ENCODE results near the gene TNRC18. TPM values are rescaled to one million over a fixed set of nuclear protein-coding genes. Genes with fewer than 3 reads are reported as not detected.
A peak's percentile ranks its signal among the peaks of the same experiment; 100 is the strongest.

TNRC18 gene
- total RNA-seq, 1 experiment from 2014 or later: 37.7 TPM

DNA sequence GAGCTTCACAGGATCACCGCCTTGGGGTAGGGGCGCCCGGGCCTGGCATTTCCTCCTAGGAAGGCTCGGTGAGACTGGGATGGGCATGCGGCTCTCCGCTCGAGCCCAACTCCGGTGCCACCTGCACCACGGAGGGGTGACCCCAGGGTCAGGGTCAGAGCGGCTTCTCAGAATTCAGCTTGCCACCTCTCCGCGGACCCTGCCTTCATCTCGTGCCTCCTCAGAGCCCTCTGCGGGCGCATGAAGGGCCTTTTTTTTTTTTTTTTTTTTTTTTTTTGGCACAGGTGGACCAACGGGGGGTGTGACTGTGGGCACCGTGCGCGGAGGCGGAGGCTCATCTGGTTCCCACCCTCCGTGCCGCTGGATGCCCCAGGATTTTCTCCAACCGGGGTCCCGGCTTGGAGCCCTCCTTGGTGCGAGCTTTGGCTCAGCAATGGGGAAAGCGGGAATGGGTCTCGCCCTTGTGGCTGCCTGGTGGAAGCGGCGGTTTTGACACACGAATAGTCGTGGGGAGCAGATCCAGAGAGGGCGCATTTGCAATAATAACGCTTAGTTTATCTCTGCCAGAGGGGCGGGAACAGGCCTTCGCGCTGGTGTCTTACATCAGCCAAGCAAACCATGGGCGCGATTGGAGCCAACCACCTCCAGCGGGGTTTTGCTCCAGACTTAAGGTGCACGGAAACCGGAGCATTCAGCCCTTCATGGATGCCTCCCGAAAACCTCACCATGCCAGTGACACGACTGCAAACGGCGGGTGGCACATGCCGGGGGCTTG lies 5.0 kb upstream of the TNRC18 start:
- peak; percentile 85 for DNase-seq (ENCODE audit: low read depth)

DNA sequence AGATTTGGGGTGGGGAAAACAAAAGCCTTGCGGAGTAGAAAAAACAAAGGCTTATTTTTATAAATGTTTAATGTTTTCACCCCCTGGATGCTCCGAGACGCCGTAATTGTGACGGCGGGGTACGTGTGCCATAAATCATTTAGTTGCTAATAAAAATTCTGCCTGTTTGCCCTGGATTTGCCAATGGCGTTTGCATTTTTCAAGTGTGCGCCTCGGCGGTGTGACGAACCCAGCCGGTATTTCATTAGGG lies 2.5 kb upstream of the TNRC18 start:
- peak; percentile 75 for DNase-seq (ENCODE audit: low read depth)

- peak; percentile 92 for DNase-seq (ENCODE audit: low read depth)
These were observed 2.0 kb upstream of the TNRC18 start for GRCh38 chr7:5425507-5426225.

DNA sequence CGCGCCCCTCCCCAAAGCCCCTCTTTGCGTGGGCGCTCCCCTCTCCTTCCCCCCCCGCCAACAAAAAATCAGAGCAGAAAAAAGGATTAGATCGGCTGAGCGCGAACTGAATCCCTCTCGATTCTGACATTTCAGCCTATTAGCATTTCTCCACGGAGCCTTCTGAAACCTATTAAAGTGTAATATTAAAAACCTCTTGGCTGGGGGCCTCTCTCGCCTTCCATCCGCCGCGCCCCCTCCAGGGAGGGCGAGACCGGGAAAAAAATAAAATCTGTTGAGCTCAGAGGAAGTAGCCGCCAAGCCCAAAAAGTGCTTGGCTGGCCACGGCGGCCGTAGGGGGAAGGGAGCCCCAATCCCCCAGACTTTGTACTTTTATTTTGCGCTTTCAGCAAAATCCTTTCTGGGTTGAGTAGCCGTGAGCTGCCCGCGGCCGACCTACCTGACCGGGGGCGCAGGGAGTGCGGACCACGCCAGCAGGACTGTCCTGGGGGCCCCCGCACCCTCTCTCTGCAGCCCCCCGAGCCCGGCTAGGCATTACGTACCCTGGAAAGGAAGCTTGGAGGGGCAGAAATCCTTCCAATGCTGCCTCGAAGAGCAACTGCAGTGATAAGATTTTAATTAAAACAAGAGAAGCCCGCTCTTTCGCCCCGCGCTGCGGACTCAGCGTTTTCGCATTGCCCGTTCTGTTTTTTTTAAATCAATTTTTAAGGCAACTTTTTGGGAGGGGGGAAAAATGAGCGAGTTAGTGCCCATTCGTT lies 1.3 kb upstream of the TNRC18 start:
- peak; percentile 61 for DNase-seq (ENCODE audit: low read depth)

DNA sequence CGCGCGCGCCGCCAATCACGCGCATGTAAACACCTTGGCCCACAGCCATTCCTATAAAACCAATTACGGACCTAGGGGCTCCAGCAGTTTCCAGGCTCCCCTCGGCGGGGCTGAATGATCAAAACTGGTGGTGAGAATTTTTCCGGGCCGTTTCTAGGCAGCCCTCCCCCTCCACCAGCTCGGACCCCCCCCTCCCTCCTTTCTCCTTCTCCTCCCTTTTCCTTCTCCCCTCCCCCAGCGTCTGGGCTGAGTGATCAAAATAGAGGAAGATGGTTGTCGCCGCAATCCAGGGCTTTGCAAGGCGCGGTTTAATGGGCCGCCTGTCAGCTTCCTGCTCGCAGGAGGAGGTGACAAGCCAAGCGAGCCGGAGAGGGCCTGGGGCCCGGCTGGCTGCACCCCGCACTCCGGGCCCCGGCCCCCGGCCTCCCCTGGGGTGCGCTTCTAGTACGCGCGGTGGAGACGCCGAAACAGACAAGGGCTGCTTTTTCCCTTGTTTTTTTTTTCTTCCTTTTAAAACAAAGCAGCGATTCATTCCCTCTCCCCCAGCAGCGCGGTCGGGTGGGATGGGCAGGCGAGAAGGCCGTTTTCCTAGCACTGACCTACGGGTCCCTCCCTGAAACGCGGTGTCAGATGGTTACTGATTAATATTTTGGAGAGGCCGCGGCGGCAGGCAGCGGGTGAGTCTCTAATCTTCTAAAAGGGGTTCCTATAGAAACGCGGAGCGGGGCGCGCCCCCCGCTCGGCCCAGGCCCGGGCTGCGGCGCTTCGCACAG lies 528 bp upstream of the TNRC18 start:
- peak; percentile 100 for DNase-seq (ENCODE audit: low read depth)

GRCh38 chr7:5422396-5423305 lies 983 bp downstream of the TNRC18 start:
- DNase-seq (ENCODE audit: low read depth): peak; percentile 60

GRCh38 chr7:5421714-5422395 lies 1.8 kb downstream of the TNRC18 start:
- peak; percentile 87 for DNase-seq (ENCODE audit: low read depth)

GRCh38 chr7:5420881-5421713 lies 2.5 kb downstream of the TNRC18 start:
- peak; percentile 34 for DNase-seq (ENCODE audit: low read depth)

DNA sequence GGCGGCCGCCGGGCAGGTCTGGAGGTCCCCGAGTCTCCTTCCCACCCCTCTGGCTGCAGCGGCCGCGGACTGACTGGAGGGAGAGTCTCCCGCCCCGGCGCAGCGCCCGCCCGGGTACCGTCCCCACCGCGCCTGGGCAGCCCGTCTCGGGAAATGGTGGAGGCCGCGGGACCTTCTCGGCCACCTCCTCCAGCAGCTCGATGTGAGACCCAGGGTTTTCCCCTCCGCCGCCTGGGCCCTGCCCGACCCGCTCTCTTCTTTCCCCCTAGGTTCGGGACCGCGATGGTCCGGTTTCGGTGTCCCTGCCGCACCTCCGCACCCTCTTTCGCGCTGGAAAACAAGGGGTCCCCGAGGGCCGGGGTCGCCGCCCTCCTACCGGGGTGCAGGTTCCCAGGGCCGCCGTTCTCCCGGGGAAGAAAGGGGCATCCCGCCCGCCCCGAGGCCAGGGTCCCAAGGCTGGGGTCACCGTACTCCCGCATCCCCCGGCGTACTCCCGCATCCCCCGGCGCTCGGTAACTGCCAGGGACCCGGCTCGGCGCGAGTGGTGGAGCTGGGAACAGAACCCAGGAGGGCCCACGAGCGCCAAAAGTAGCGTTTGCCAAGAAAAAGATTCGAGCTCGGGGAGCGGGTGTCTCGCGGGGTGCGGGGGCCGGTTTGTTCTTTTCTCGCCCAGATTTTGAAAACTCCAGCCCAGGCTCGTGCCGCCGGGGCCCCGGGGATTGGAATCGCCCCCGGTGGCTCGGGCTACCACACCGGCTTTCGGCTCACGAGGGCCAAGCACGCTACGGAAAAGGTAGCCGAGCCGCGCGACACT lies 3.4 kb downstream of the TNRC18 start:
- DNase-seq (ENCODE audit: low read depth): peak; percentile 24

DNA sequence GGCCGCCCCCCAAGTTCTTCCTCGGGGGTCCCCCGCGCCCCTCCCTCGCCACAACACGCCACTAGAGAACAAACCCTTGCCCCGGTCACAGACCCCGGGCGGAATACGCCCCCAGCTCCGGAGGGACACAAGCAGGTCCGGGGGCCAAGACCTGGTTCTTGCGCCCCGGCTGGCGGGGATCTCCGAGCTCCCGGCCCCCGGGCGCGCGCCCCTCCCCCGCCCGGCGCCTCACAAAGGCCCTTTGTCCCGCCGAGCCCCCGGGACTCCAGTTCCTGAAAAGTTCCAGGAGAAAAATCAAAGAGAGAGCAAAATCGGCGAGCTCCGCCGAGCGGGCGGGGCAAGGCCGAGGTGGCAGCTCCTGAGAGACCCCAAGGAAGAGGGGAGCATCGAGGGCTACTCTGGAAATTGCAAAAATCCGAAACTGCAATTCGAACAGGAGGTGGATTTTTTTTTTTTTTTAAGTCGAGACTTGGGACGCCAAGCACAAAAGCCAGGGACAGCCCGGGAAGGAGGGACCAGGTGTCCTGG lies 4.0 kb downstream of the TNRC18 start:
- DNase-seq (ENCODE audit: low read depth): peak; percentile 33

DNA sequence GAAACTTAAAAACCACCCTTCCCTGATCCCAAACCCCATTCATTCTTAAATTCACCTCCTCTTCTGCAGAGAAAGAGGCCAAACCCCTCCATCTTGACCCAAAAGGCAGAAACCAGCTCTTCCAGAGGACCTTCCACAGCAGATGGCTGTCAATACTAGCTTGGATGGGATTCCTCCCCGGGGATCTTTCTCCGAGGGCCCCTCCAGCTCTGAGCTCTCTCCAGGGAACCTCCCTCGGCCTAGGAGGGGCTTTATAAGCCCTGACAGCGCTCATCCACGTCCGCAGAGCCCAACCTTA lies 5.4 kb downstream of the TNRC18 start:
- no peak for DNase-seq (ENCODE audit: low read depth)

- DNase-seq (ENCODE audit: low read depth): peak; percentile 68
These were observed 6.2 kb downstream of the TNRC18 start for GRCh38 chr7:5417106-5418071.

GRCh38 chr7:5414916-5415315 lies 8.7 kb downstream of the TNRC18 start:
- no peak for DNase-seq (ENCODE audit: low read depth)

- DNase-seq (ENCODE audit: low read depth): no peak
These were observed 10.2 kb downstream of the TNRC18 start for GRCh38 chr7:5413449-5413786.

- peak; percentile 74 for DNase-seq (ENCODE audit: low read depth)
These were observed 14.9 kb downstream of the TNRC18 start for GRCh38 chr7:5408777-5409176.

- no peak for DNase-seq (ENCODE audit: low read depth)
These were observed 16.4 kb downstream of the TNRC18 start for GRCh38 chr7:5406957-5407945.

Data from LHCN-M2 (cell line).